Activated gamma-delta T cell treated with Interleukin-2 at 50 U/mL for 16 hours (primary cell): ENCODE data around the gene S100A6.

Experiments used
- DNase-seq: peaks from one replicate; pipeline ENCODE4 v3.0.0-alpha.2; 2020

Gene S100A6

DNA sequence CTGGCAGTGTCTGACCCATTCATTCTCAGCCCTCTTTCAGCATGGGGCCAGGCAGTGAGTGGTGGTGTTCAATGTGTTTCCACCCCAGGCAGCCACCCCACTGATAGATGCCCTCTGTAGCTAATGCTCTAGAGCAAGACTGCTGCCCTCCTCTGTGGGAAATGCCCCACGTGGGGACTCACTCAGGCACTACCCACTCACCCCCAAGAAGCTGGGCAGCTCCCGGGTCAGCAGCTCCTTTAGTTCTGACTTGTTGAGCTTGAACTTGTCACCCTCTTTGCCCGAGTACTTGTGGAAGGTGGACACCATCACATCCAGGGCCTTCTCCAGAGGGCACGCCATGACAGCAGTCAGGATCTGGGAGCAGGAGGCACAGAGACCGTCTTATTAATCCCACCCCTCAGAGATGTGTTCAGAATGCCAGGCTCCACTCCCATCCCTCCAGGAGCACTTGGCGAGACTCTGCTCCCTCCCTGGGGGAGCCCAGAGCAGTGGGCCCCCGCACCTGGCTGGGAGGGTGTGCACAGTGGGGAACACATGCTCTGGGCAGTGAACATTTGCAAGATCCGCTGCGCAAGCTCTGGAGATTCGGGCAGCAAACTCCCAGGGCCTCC lies 8.8 kb upstream of the S100A6 start:
- no peak for DNase-seq

DNA sequence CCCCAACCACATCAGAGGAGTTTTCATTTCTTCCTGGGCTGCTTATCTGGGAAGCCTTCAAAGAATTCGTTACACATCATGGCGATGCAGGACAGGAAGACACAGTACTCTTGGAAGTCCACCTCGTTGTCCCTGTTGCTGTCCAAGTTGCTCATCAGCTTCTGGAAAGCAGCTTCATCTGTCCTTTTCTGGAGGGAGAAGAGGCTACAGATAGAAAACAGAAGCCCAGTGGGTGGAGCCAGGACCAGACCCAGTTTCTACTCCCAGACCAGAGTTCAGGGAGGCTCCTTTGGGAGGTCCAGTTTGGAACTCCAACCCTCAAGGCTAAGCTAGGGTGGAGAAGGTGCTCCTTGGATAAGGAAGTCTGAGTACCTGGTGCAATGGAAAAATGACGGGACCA lies 7.9 kb upstream of the S100A6 start:
- no peak for DNase-seq

- DNase-seq: no peak
Observed at GRCh38 chr1:153542956-153543711, 7.3 kb upstream of the S100A6 start.

- DNase-seq: no peak
Observed at GRCh38 chr1:153541641-153542590, 6.1 kb upstream of the S100A6 start.

- DNase-seq: peak; percentile 60
Observed at GRCh38 chr1:153540394-153541361, 4.9 kb upstream of the S100A6 start, which contains the start of gene S100A5. Gene S100A5, minus strand, starts transcription at chr1:153540934. Its CDS starts 743 bp downstream, at chr1:153540191.

GRCh38 chr1:153539395-153540093 lies 3.8 kb upstream of the S100A6 start:
- DNase-seq: no peak

DNA sequence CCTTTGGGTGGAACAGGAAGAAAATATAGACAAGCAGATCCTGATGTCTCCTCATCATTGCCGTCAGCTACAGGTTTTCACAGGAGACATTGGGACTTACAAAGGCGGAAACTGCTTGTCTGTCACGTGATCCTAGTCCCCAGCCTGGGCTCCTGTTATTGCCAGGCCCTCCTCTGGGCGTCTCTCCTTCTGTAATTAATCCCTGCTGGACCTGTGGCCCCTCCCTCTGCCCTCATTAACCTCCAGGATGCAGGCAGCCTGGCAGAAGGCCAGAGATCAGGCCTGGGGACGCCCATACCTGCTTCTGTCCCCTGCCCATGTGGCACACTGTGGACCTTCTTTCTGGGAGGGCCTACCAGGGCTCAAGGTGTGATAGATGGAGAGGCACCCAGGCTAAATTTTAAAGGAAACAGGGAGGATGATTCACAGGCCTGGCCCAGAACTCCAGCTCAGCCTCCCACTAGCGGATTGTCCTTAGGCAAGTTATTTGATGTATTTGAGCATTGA lies 2.6 kb upstream of the S100A6 start:
- DNase-seq: no peak

DNA sequence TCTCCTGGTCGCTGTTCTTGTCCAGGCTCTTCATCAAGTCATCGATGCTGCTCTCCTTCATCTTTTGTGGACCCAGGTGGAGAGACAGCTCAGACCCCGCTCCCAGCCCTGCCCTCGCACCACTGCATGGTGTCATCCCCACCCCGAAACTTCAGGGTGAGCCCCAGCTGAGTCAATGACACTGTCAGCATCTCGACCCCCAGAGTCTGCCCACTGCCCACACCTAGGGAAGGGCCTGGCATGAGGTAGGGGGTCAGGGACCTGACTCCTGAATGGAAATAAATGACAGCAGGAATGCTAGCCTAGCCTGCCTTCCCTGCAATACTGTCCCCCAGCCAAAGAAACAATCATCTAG lies 1.6 kb upstream of the S100A6 start:
- DNase-seq: no peak

DNA sequence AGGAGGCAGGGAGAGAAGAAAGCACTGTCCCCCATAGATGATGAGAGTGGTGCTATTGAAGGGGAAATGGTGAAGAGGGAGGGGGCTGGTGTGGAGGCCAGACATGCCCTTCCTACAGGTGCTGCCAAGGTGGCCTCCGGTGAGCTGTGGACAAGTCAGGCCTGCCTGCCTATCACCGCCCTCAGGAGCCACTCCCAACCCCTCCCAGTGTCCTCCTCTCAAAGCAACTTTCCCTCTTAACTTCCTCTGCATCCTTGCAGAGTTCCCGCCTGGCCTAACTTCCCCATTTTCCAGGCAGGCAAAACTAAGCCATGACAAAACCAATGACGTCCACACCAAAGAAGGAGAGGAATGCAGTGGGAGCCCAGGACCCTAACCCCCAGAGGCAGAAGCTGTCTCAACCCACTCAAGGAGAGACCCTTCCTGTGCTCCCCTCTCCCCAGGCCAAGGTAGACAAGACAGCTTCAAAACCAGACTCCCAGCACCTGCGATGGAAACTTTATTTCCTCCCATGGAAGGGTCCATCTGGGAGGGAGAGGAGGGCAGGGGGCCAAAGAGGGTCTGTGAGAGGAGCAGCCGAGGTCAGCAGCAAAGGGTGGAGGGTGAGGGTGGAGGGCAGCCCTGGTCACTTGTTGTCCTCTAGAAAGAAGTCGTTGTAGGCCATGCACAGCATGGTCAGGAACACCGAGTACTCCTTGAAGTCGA lies 1.0 kb upstream of the S100A6 start:
- DNase-seq: no peak

GRCh38 chr1:153536012-153536670 lies 350 bp upstream of the S100A6 start:
- DNase-seq: peak; percentile 86

- DNase-seq: no peak
Observed at GRCh38 chr1:153534925-153535241, 908 bp downstream of the S100A6 start.

DNA sequence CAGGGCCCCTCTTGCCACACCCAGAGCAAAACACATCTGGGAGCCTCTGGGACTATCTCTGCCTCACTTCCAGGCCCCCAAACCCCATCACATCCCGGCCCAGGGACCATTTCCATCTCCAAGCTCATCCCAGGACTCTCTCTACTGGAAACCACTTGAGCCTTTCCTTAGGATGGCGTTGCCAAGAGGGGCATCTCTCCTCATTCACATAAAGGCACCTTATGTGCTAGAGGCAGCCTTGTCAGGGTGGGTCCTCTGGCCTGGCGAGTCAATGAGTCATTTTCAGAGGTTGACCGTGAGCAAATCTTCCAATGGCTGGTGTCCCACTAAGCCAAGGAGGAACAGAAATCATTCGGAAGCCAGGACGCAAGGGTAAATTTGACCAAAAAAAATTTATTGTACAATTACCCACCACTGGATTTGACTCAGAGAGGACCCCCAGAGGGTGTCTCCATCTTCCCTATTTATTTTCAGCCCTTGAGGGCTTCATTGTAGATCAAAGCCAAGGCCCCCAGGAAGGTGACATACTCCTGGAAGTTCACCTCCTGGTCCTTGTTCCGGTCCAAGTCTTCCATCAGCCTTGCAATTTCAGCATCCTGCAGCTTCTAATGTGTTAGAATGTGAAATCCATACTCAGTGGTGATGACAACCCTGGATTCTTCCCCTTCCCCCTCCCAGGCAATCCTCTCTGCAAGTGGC lies 1.4 kb downstream of the S100A6 start:
- no peak for DNase-seq

DNA sequence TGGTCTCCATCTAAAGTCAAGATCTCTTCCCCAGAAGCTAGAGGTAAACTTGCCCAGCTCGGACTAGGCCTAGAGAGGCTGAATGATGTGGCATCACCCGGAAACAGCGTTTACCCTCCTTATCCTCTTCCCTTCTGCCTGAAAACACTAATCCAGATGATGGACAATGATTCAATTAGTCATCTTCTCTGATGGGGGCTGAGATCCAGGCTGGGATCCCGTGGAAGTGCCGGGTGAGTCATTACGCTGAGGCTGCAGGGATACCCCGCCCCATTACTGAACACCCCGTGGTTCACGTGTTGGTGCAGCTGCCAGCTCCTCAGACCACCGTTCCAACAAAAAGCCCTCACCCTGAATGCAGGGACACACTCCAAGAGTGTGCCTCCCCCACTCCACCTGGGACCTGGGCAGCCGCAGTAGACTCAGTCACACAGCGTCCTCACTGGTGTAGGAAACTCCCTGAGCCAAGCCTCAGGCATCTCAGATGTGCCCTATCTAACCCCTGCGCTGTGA lies 2.0 kb downstream of the S100A6 start:
- DNase-seq: no peak

DNA sequence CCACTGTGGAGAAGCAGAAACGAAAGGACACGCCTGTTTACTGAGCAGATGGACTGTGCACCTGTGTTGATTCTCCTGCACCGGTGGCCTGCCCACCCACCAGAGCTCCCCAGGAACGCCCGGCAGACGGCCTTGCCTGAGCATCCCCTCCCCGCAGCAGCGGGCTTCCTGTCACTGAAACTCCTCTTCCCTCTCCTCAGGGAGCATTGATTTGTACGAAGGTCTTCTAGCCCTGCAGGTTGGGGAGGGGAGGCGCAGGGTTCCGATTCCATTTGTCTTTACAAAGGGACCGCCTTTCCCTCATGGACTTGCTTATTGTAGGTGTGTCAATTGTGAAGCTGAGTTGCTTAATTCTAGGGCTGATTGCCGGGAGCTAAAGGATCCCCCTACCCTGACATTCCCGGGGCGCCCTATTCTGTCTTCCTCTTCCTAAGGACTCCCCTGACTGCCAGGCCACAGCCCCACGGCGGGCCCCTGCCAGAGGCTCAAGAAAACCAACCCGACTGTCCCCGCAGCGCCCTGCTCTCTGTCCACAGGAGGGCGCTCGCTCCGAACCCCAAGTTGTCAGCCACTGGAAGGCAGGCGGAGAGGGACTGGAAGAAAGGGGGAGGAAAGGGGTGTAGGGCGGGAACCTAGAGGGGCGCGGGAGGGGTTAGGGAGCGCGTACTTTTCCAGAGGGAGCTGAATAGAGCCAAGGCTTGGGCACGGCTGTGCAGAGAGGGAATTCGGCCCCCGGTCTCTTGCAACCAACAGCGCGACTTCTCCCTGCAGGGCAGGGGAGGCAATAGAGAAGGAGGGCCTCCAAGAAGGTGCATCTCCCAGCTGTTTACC lies 2.8 kb downstream of the S100A6 start:
- peak; percentile 69 for DNase-seq

DNA sequence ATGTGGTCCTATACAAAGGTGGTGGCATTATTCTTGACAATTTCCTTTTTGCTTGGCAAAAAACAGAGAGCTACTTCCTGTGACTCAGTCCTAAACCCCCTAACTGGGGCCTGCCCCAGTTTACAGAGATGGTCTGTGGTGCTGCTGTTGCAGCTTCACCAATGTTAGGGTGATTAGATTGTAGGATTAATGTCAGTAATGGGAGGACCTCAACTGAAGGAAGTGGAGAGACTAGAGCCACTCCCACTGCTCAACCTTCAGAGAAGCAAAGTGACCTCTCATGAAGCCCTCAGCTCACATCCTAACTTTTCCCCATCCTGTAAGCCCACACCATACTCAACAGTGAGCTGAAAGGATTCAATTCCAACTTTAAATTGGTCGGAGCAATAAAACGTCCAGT lies 3.6 kb downstream of the S100A6 start:
- peak; percentile 46 for DNase-seq

DNA sequence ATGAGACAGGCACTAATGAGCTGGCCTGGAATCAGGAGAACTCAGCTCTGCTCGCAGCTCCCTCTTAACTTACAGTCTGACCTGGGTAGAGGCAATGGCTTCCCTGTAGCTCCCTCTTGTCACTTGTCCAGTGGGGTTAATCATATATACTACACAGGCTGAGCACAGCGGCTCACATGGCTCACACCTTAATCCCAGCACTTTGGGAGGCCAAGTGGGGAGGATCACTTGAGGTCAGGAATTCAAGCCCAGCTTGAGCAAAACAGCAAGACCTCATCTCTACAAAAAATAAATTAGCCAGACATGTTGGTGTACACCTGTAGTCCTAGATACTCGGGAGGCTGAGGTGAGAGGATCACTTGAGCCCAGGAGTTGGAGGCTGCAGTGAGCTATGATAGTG lies 4.2 kb downstream of the S100A6 start:
- no peak for DNase-seq

DNA sequence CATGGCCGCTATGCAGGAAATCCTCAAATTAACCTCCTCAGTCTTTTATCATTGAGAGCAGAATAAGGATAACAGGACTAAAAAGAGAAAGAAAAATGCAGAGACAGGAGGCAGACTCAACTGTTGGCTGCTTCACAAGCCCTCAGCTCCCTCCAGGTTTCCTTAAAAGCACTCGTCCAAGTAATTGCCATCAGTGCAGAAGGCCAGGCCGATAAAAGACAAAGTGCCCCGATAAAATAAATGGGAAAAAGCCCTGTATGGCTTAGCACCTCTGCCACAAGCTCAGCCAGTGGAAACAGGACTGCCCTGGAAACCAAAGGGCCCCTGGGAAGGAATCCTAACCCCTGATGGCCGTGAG lies 8.1 kb downstream of the S100A6 start:
- no peak for DNase-seq

DNA sequence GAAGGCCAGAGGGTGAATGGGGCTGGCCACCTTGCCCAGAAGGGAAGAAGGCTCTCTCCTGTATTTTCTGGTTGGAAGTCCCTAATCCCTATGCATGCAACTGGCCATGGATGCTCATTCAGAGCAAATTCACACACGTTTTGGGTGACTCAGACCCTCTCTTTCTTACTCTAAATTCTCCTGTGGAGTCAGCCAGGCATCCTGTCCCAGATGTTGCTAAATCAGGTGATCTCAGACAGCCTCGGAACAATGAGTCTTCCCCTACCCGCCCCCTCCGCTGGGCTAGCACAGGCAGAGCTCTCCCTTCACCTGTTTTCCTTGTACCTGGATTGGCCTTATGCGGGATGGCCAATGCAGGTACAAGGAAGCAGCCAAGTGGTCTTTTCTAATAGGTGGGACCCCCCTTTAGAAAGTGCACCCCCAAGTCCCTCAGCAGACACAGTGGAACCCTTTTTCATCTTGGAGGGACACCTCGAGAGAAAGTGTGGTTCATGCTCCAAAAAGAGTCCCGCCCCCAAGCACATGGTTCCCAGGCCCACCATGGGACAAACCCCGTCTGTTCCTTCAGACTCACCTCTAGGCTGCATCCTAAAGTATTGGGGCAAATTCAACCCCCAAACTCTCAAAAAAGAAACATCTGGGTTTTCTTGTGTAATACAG lies 8.6 kb downstream of the S100A6 start:
- DNase-seq: no peak
